Measurements from ENCODE around the gene POP4. TPM values are rescaled to one million over a fixed set of nuclear protein-coding genes. Genes with fewer than 3 reads are reported as not detected.
A peak's percentile ranks its signal among the peaks of the same experiment; 100 is the strongest.
"Not testable (repeated sequence)": the region's sequence is repeated elsewhere in the genome, so short reads cannot be mapped to it uniquely, and the experiment has no call there.

POP4 gene
- total RNA-seq (2021; ENCODE audit: unreplicated experiment) (116 TPM), Bru-seq, nascent RNA (percentile 69 among the genes with signal in this experiment), BruChase-seq, experiment 1, labeled RNA remaining after a 2-hour chase (percentile 68 among the genes with signal in this experiment), BruChase-seq, experiment 2, labeled RNA remaining after a 6-hour chase (percentile 84 among the genes with signal in this experiment)
- 77.5 TPM for polyA plus RNA-seq (2012; ENCODE audit: insufficient read length)
- long read RNA-seq, transcript POP4-202 (7 exons, 3,385 nt), result major isoform, 46 of 77 reads
- long read RNA-seq, partial matches to known transcripts, result 5 of 77 reads
- long read RNA-seq, other reads (novel, unspliced or antisense), result 24 of 77 reads

GRCh38 chr19:29605653-29606419, at the start of gene POP4:
TSS of gene POP4 (plus strand) at chr19:29606283. CDS start at chr19:29606319, 36 bp downstream.
- ATAC-seq (peak; percentile 94), DNase-seq (ENCODE audit: low read depth, low spot score) (peak; percentile 84)
- H3K9me3 ChIP-seq (ENCODE audit: control insufficient read depth, insufficient read depth, low read depth, low read length), result no peaks in the 10 kb centered on the region
- ChIA-PET CTCF (interaction anchor here (0.5 to 1.0 kb wide), 3 partner anchors 61 to 106 kb away, joined by 3 to 4 read pairs (median 3); no protein-coding TSS in a partner anchor), POLR2A (interaction anchor here (0.6 to 0.7 kb wide), 3 partner anchors 9 to 75 kb away, joined by 3 to 6 read pairs (median 4); no protein-coding TSS in a partner anchor)
- in situ Hi-C loops (cut with HindIII; ENCODE audit: low pct_unique_long_range_greater_than_20kb, low sequenced_read_pairs) (no loop called here), intact Hi-C loops (cut with micrococcal nuclease; ENCODE audit: unreplicated experiment) (no loop called here)
- peak within 1 kb of the TSS; percentile 91 for H3K27ac ChIP-seq (ENCODE audit: low read length)
- H3K36me3 ChIP-seq (ENCODE audit: control insufficient read depth, insufficient read depth, low read length), result peaks cover 2% of the 10 kb centered on the region; the same call in 1 of the 2 replicates
- peak; percentile 95 for TF ChIP-seq SIN3A (IDR thresholded peaks at IDR 0.05; ENCODE audit: borderline replicate concordance, insufficient read depth, low read depth, low read length)
- no peak for TF ChIP-seq CTCF (IDR thresholded peaks at IDR 0.05)
- TF ChIP-seq REST (IDR thresholded peaks at IDR 0.05; ENCODE audit: insufficient read depth in 1 of 2, low read depth in 2 of 2, low read length in 1 of 2), result no peak
- no peak; the same call in none of the 2 replicates for TF ChIP-seq POLR2AphosphoS5 (IDR thresholded peaks at IDR 0.05; ENCODE audit: low read depth, low read length)
- peak within 1 kb of the TSS; percentile 91 to 93 for H3K4me3 ChIP-seq (ENCODE audit: low read depth in 2 of 2, low read length in 2 of 2)
- H3K4me1 ChIP-seq (ENCODE audit: control insufficient read depth, insufficient read depth, low read length), result peaks cover 11% of the 10 kb centered on the region
- BruUV-seq (replicated peaks), result TSS peak; percentile 94
- H3K27me3 ChIP-seq (ENCODE audit: control insufficient read depth, insufficient read depth, low read length), result no peaks in the 10 kb centered on the region

GRCh38 chr19:29559110-29559509, 47.0 kb upstream of the POP4 start:
- in situ Hi-C loops (cut with HindIII; ENCODE audit: low pct_unique_long_range_greater_than_20kb, low sequenced_read_pairs); intact Hi-C loops (cut with micrococcal nuclease; ENCODE audit: unreplicated experiment); H3K27ac ChIP-seq (ENCODE audit: low read length); CTCF ChIA-PET; ATAC-seq; H3K27me3 ChIP-seq (ENCODE audit: control insufficient read depth, insufficient read depth, low read length); BruUV-seq (replicated peaks); H3K4me1 ChIP-seq (ENCODE audit: control insufficient read depth, insufficient read depth, low read length); POLR2A ChIA-PET; H3K9me3 ChIP-seq (ENCODE audit: control insufficient read depth, insufficient read depth, low read depth, low read length); H3K36me3 ChIP-seq (ENCODE audit: control insufficient read depth, insufficient read depth, low read length); H3K4me3 ChIP-seq (ENCODE audit: low read depth in 2 of 2, low read length in 2 of 2); DNase-seq (ENCODE audit: low read depth, low spot score): not testable (repeated sequence)

- no peak overlapping the region for H3K4me3 ChIP-seq (ENCODE audit: low read depth in 2 of 2, low read length in 2 of 2)
- DNase-seq (ENCODE audit: low read depth, low spot score) (no peak), ATAC-seq (no peak)
- CTCF ChIA-PET, result no interaction called here
- no peaks in the 10 kb centered on the region for H3K4me1 ChIP-seq (ENCODE audit: control insufficient read depth, insufficient read depth, low read length)
- no peaks in the 10 kb centered on the region for H3K36me3 ChIP-seq (ENCODE audit: control insufficient read depth, insufficient read depth, low read length)
- intact Hi-C loops (cut with micrococcal nuclease; ENCODE audit: unreplicated experiment) (no loop called here), in situ Hi-C loops (cut with HindIII; ENCODE audit: low pct_unique_long_range_greater_than_20kb, low sequenced_read_pairs) (no loop called here)
- H3K27ac ChIP-seq (ENCODE audit: low read length), result no peak overlapping the region
- POLR2A ChIA-PET, result no interaction called here
- no peaks in the 10 kb centered on the region for H3K9me3 ChIP-seq (ENCODE audit: control insufficient read depth, insufficient read depth, low read depth, low read length)
- peaks cover 7% of the 10 kb centered on the region; the same call in 1 of the 2 replicates for H3K27me3 ChIP-seq (ENCODE audit: control insufficient read depth, insufficient read depth, low read length)
- TF ChIP-seq TCF7L2 (IDR thresholded peaks at IDR 0.05; ENCODE audit: low read depth, low read length) (no peak), POLR2AphosphoS5 (IDR thresholded peaks at IDR 0.05; ENCODE audit: low read depth, low read length) (no peak), SIN3A (IDR thresholded peaks at IDR 0.05; ENCODE audit: borderline replicate concordance, insufficient read depth, low read depth, low read length) (no peak), CTCF (IDR thresholded peaks at IDR 0.05) (no peak), REST (IDR thresholded peaks at IDR 0.05; ENCODE audit: insufficient read depth in 1 of 2, low read depth in 2 of 2, low read length in 1 of 2) (no peak)
- BruUV-seq (replicated peaks), result no TSS peak
Measured at GRCh38 chr19:29559743-29560142, 46.3 kb upstream of the POP4 start.

All from Panc1 (cell line).